ENCODE measurements around the gene DUSP1. TPM values are rescaled to one million over a fixed set of nuclear protein-coding genes. Genes with fewer than 3 reads are reported as not detected.
A peak's percentile ranks its signal among the peaks of the same experiment; 100 is the strongest.

DUSP1 gene
- total and polyA plus RNA-seq, 4 donors, result 138 to 1,153 (median 344) TPM

- H3K9me3 ChIP-seq (ENCODE audit: control insufficient read depth in 4 of 4, insufficient read depth in 3 of 4, low read length in 3 of 4), result no peaks in the 10 kb centered on the region
- ATAC-seq (ENCODE audit: insufficient read depth, low FRiP score) (no peak), DNase-seq (no peak)
- H3K36me3 ChIP-seq (ENCODE audit: control insufficient read depth in 4 of 4, insufficient read depth in 4 of 4, low read length in 4 of 4), result no peaks in the 10 kb centered on the region
- TF ChIP-seq CTCF (IDR thresholded peaks at IDR 0.05; ENCODE audit: control extremely low read depth, extremely low read depth), result no peak
- peaks cover 4 to 25% (median 19%) of the 10 kb centered on the region in 5 donors for H3K4me1 ChIP-seq (ENCODE audit: control insufficient read depth in 5 of 5, insufficient read depth in 5 of 5, low read length in 5 of 5)
- H3K27me3 ChIP-seq (ENCODE audit: control insufficient read depth in 3 of 3, insufficient read depth in 3 of 3, low read length in 2 of 3), result no peaks in the 10 kb centered on the region
- 93% methylated on average over 10 of the region's 10 CpGs for WGBS, 2 donors
- H3K4me3 ChIP-seq, result no peak overlapping the region
- H3K9ac ChIP-seq (ENCODE audit: insufficient read depth in 1 of 2, low read length in 2 of 2), result no peak overlapping the region
- no peak overlapping the region for H3K27ac ChIP-seq (ENCODE audit: low read depth in 1 of 2, low read length in 1 of 2)
Observed at GRCh38 chr5:172791726-172792445, 20.9 kb upstream of the DUSP1 start.

DNA sequence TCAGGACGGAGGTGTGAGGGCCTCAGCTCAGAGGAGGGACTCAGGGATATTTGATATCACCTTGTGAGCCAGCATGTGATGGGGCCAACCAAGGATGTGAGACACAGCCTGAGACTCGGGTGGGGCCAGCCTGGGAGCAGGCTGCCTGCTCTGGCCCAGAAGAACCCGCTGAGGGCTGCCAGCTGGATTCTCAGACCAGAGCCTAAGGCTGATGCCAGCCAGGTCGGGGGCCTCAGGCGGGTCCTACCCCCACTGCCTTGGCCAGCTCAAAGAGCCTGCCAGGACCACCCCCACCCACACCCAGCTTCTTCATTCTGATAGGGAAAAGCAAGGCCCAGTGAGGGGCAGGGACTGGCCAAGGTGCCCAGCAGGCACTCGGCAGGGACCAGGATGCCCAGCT is 20.3 kb upstream of the DUSP1 start:
- Histone ChIP-seq H3K4me1 (ENCODE audit: control insufficient read depth in 5 of 5, insufficient read depth in 5 of 5, low read length in 5 of 5) (peaks cover 4 to 28% (median 19%) of the 10 kb centered on the region in 5 donors), H3K27me3 (ENCODE audit: control insufficient read depth in 3 of 3, insufficient read depth in 3 of 3, low read length in 2 of 3) (no peaks in the 10 kb centered on the region), H3K9ac (ENCODE audit: insufficient read depth in 1 of 2, low read length in 2 of 2) (no peak overlapping the region), H3K9me3 (ENCODE audit: control insufficient read depth in 4 of 4, insufficient read depth in 3 of 4, low read length in 3 of 4) (no peaks in the 10 kb centered on the region), H3K4me3 (no peak overlapping the region), H3K27ac (ENCODE audit: low read depth in 1 of 2, low read length in 1 of 2) (no peak overlapping the region), H3K36me3 (ENCODE audit: control insufficient read depth in 4 of 4, insufficient read depth in 4 of 4, low read length in 4 of 4) (no peaks in the 10 kb centered on the region)
- DNase-seq (no peak), ATAC-seq (ENCODE audit: insufficient read depth, low FRiP score) (no peak)
- 83 to 96% methylated on average over 6 of the region's 6 CpGs for whole genome bisulfite sequencing, 2 donors
- no peak for TF ChIP-seq CTCF (IDR thresholded peaks at IDR 0.05; ENCODE audit: control extremely low read depth, extremely low read depth)

- no peak for ATAC-seq (ENCODE audit: insufficient read depth, low FRiP score)
- no peak for TF ChIP-seq CTCF (IDR thresholded peaks at IDR 0.05; ENCODE audit: control extremely low read depth, extremely low read depth)
- DNase-seq, result no peak
- Histone ChIP-seq H3K4me3 (no peak overlapping the region), H3K4me1 (ENCODE audit: control insufficient read depth in 5 of 5, insufficient read depth in 5 of 5, low read length in 5 of 5) (peaks cover 4 to 28% (median 13%) of the 10 kb centered on the region in 5 donors), H3K9ac (ENCODE audit: insufficient read depth in 1 of 2, low read length in 2 of 2) (no peak overlapping the region), H3K9me3 (ENCODE audit: control insufficient read depth in 4 of 4, insufficient read depth in 3 of 4, low read length in 3 of 4) (no peaks in the 10 kb centered on the region), H3K27me3 (ENCODE audit: control insufficient read depth in 3 of 3, insufficient read depth in 3 of 3, low read length in 2 of 3) (no peaks in the 10 kb centered on the region), H3K36me3 (ENCODE audit: control insufficient read depth in 4 of 4, insufficient read depth in 4 of 4, low read length in 4 of 4) (no peaks in the 10 kb centered on the region), H3K27ac (ENCODE audit: low read depth in 1 of 2, low read length in 1 of 2) (peak overlapping the region in 1 of 2 donors; percentile 88)
- 69 to 73% methylated on average over 5 of the region's 5 CpGs for WGBS, 2 donors
Observed at GRCh38 chr5:172790496-172790889, 19.5 kb upstream of the DUSP1 start.
